GM23338 (cell line): ENCODE data around the gene RASA4. TPM values are rescaled to one million over a fixed set of nuclear protein-coding genes. Genes with fewer than 3 reads are reported as not detected.
A peak's percentile ranks its signal among the peaks of the same experiment; 100 is the strongest.
"Not testable (repeated sequence)": the region's sequence is repeated elsewhere in the genome, so short reads cannot be mapped to it uniquely, and the experiment has no call there.

Experiments used
- ATAC-seq: fragments of 200-7000 bp; cut with Tn5 transposase; 3 replicates; pipeline ENCODE4 v1.9.1; 2020
- DNase-seq: peaks from one replicate; pipeline ENCODE4 v3.0.0-alpha.2; 2015; ENCODE audit warnings: low spot score
- H2AFZ ChIP-seq: fragments of 200-600 bp; sonication (generic); 2 replicates; pipeline ENCODE4 v1.8.0; 2016; ENCODE audit warnings: antibody characterized with exemption, mild to moderate bottlenecking, moderate library complexity
- H3F3A ChIP-seq: fragments of 200-600 bp; sonication (generic); replicated peaks from 2 replicates; pipeline ENCODE4 v1.8.0; 2017; ENCODE audit warnings: antibody characterized with exemption, mixed run types, low read depth
- H3K27ac ChIP-seq: fragments of 200-600 bp; sonication (generic); 2 replicates; pipeline ENCODE4 v1.6.1; 2016; ENCODE audit warnings: low read depth
- H3K27me3 ChIP-seq: fragments of 200-600 bp; sonication (generic); 2 replicates; pipeline ENCODE4 v1.8.0; 2016; ENCODE audit warnings: mild to moderate bottlenecking, mixed run types, moderate library complexity; ENCODE audit not compliant: insufficient read depth
- H3K36me3 ChIP-seq: fragments of 200-600 bp; sonication (generic); 2 replicates; pipeline ENCODE4 v1.8.0; 2016; ENCODE audit warnings: mild to moderate bottlenecking; ENCODE audit not compliant: insufficient read depth
- H3K4me1 ChIP-seq: fragments of 200-600 bp; sonication (generic); 2 replicates; pipeline ENCODE4 v1.8.0; 2016; ENCODE audit warnings: mild to moderate bottlenecking, moderate library complexity; ENCODE audit not compliant: insufficient read depth
- H3K4me2 ChIP-seq: fragments of 200-600 bp; sonication (generic); 2 replicates; pipeline ENCODE4 v1.7.1; 2017; ENCODE audit warnings: mixed run types
- H3K4me3 ChIP-seq: fragments of 200-600 bp; sonication (generic); 2 replicates; pipeline ENCODE4 v1.6.1; 2016; ENCODE audit warnings: mixed run types
- H3K79me2 ChIP-seq: fragments of 200-600 bp; sonication (generic); replicated peaks from 2 replicates; pipeline ENCODE4 v1.8.0; 2017; ENCODE audit warnings: mild to moderate bottlenecking; ENCODE audit not compliant: insufficient read depth
- H3K9me2 ChIP-seq: fragments of 200-600 bp; sonication (generic); 2 replicates; pipeline ENCODE4 v1.8.0; 2017; ENCODE audit not compliant: insufficient read depth
- H4K20me1 ChIP-seq: fragments of 200-600 bp; sonication (generic); replicated peaks from 2 replicates; pipeline ENCODE4 v1.8.0; 2017; ENCODE audit warnings: mild to moderate bottlenecking; ENCODE audit not compliant: insufficient read depth
- H3K27ac Mint-ChIP-seq: 2 replicates; pipeline ENCODE4 v1.8.0; 2020; ENCODE audit warnings: inconsistent platforms, mild to moderate bottlenecking, moderate library complexity, mixed read lengths
- H3K27me3 Mint-ChIP-seq: 3 replicates; pipeline ENCODE4 v1.8.0; 2022; ENCODE audit warnings: low read depth, mild to moderate bottlenecking, moderate library complexity, mixed read lengths, inconsistent platforms; ENCODE audit not compliant: insufficient read depth, poor library complexity
- H3K36me3 Mint-ChIP-seq: 3 replicates; pipeline ENCODE4 v1.8.0; 2021; ENCODE audit warnings: low read depth, mild to moderate bottlenecking, inconsistent platforms, moderate library complexity, mixed read lengths
- H3K4me1 Mint-ChIP-seq: 3 replicates; pipeline ENCODE4 v1.8.0; 2020; ENCODE audit warnings: mild to moderate bottlenecking, inconsistent platforms, mixed read lengths
- H3K4me3 Mint-ChIP-seq: 3 replicates; pipeline ENCODE4 v1.8.0; 2021; ENCODE audit warnings: moderate library complexity, mild to moderate bottlenecking, inconsistent platforms, mixed read lengths
- H3K9me3 Mint-ChIP-seq: 3 replicates; pipeline ENCODE4 v1.8.0; 2020; ENCODE audit warnings: moderate library complexity, mild to moderate bottlenecking, inconsistent platforms, mixed read lengths
- polyA plus RNA-seq: library from polyadenylated mRNA; unstranded; fragments of >200 nt; fragmentation: Nextera tagmentation; extraction: Ambion mirVana; gene quantifications from 2 replicates; pipeline ENCODE4 v1.2.1, GENCODE V29; 2016
- total RNA-seq: library from RNA; depleted of rRNA; stranded (reverse); fragments of >200 nt; shearing (Covaris generic); gene quantifications from 2 replicates; pipeline ENCODE4 v1.2.3, GENCODE V29; 2014

Gene RASA4
- total and polyA plus RNA-seq, 2 experiments from 2014 or later, result 2.6 to 4.4 TPM

DNA sequence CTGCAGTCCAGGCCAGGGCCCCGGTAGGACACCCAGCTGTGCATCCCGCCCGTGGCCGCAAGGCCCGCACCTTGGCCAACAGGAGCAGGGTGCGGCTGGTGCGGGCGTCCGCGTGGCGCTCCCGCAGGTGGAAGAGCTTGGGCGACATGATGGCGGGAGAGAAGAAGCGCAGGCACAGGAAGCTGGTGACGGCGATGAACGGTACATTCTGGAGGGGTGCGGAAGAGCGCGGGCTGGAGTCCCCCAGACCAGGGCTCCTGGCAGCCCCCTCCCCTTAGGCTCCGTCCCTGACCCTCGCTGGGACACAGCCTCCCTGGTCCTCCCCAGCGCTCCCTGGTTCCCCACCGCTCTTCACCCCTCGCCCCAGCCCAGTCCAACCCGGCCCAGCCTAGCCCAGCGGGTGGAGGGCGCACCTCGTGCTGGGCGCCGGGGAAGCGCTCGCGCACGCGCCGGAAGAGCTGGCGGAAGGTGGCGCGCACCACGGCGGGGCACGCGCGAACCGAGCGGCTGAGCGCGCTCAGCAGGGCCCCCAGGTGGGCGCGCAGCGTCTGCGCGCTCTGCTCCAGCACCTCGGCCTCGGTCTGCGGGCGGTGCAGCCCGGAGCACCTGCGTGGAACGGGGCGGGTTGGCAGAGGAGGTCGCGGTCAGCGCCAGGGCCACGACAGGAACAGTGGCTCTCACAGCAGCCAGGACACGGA is 22.8 kb downstream of the RASA4 start:
- H3K4me1 ChIP-seq, H3K27me3 ChIP-seq, H2AFZ ChIP-seq, H3K4me1 Mint-ChIP-seq, H3K4me3 ChIP-seq, H3K9me2 ChIP-seq, H3K36me3 ChIP-seq, H4K20me1 ChIP-seq, H3K36me3 Mint-ChIP-seq, H3F3A ChIP-seq, H3K27ac ChIP-seq, H3K4me3 Mint-ChIP-seq, DNase-seq, H3K9me3 Mint-ChIP-seq, H3K4me2 ChIP-seq, H3K27me3 Mint-ChIP-seq, H3K79me2 ChIP-seq, H3K27ac Mint-ChIP-seq: not testable (repeated sequence)
- ATAC-seq, result peak; percentile 21

DNA sequence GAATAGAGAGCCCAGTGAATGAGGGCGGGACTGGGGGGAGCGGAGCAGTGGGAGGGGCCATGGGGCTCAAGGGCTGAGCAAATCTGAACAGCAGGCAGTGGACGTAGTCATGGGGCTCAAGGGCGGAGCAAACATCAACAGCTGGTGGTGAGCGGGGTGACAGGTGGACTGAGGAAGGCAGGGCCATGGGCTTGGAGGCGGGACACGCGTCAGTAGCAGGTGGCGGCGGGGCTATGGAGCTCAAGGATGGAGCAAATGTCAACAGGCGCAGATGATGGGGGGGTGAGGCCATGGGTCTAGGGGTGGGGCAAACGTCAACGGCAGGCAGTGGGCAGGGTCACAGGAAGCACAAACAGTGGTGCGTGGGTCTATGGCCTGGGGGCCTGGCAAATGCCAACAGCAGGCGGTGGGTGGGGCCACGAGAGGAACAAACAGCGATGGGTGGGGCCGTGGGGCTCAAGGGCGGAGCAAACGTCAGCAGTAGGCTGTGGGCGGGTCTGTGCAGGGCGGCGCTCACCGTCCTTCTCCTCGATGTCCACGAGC is 24.0 kb downstream of the RASA4 start:
- not testable (repeated sequence) for H3K9me3 Mint-ChIP-seq, H3K4me3 Mint-ChIP-seq, H3K9me2 ChIP-seq, H3K4me2 ChIP-seq, H3K27me3 ChIP-seq, H3K27ac ChIP-seq, H3K4me1 ChIP-seq, H3K27ac Mint-ChIP-seq, H3K4me3 ChIP-seq, H4K20me1 ChIP-seq, DNase-seq, H3K4me1 Mint-ChIP-seq, H3F3A ChIP-seq, H3K36me3 ChIP-seq, H3K79me2 ChIP-seq, H3K36me3 Mint-ChIP-seq, H3K27me3 Mint-ChIP-seq, H2AFZ ChIP-seq
- ATAC-seq, result peak; percentile 64

GRCh38 chr7:102589857-102590256 is 26.7 kb downstream of the RASA4 start:
- not testable (repeated sequence) for H2AFZ ChIP-seq, H3K36me3 ChIP-seq, H3K36me3 Mint-ChIP-seq, H3F3A ChIP-seq, H3K4me2 ChIP-seq, H3K27ac ChIP-seq, H3K27me3 ChIP-seq, H4K20me1 ChIP-seq, H3K27ac Mint-ChIP-seq, H3K4me1 ChIP-seq, H3K4me3 ChIP-seq, H3K9me2 ChIP-seq, H3K4me1 Mint-ChIP-seq, H3K9me3 Mint-ChIP-seq, DNase-seq, H3K27me3 Mint-ChIP-seq, H3K79me2 ChIP-seq, H3K4me3 Mint-ChIP-seq
- peak; percentile 69 for ATAC-seq

DNA sequence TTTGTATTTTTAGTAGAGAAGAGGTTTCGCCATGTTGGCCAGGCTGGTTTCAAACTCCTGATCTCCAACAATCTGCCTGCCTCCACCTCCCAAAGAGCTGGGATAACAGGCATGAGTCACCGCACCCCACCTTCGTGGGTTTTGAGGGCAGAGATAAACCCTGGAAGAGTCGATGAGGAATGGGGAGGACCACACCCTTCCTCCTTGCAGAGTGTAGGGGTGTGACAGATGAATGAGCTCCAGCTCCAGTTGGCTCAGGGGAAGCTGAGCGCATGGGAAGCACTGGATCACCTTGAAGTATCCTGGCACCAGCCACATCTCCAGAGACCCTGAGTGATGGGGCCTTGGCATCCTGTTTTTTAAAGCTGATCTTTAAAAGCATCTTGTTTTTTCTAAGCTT is 33.1 kb downstream of the RASA4 start:
- H3K9me2 ChIP-seq, H3K36me3 ChIP-seq, H3K36me3 Mint-ChIP-seq, H3K27ac Mint-ChIP-seq, H3K27me3 ChIP-seq, H3K4me3 ChIP-seq, H3K79me2 ChIP-seq, H2AFZ ChIP-seq, H3K4me3 Mint-ChIP-seq, H3K4me1 Mint-ChIP-seq, H3F3A ChIP-seq, H4K20me1 ChIP-seq, DNase-seq, H3K4me1 ChIP-seq, H3K4me2 ChIP-seq, H3K9me3 Mint-ChIP-seq, H3K27me3 Mint-ChIP-seq, ATAC-seq, H3K27ac ChIP-seq: not testable (repeated sequence)

- not testable (repeated sequence) for H3K79me2 ChIP-seq, H3K27me3 ChIP-seq, DNase-seq, H4K20me1 ChIP-seq, H3K27ac ChIP-seq, H3K27me3 Mint-ChIP-seq, H2AFZ ChIP-seq, H3K9me3 Mint-ChIP-seq, H3K4me1 ChIP-seq, H3K4me3 ChIP-seq, H3K4me2 ChIP-seq, H3F3A ChIP-seq, H3K36me3 Mint-ChIP-seq, H3K4me1 Mint-ChIP-seq, H3K4me3 Mint-ChIP-seq, H3K27ac Mint-ChIP-seq, H3K36me3 ChIP-seq, H3K9me2 ChIP-seq
- ATAC-seq, result peak; percentile 35
Measured at GRCh38 chr7:102581722-102582121, 34.8 kb downstream of the RASA4 start.

- H3K4me3 ChIP-seq, DNase-seq, H2AFZ ChIP-seq, H3K4me1 Mint-ChIP-seq, H3K27ac Mint-ChIP-seq, H3K9me3 Mint-ChIP-seq, H3K4me1 ChIP-seq, H3K79me2 ChIP-seq, H3K27me3 ChIP-seq, H3K27me3 Mint-ChIP-seq, H4K20me1 ChIP-seq, ATAC-seq, H3K9me2 ChIP-seq, H3K4me2 ChIP-seq, H3K27ac ChIP-seq, H3K36me3 Mint-ChIP-seq, H3F3A ChIP-seq, H3K4me3 Mint-ChIP-seq, H3K36me3 ChIP-seq: not testable (repeated sequence)
Measured at GRCh38 chr7:102578486-102578885, 38.1 kb downstream of the RASA4 start.
